ENCODE results near the gene EEF1A2. TPM values are rescaled to one million over a fixed set of nuclear protein-coding genes. Genes with fewer than 3 reads are reported as not detected.
A peak's percentile ranks its signal among the peaks of the same experiment; 100 is the strongest.

EEF1A2 gene
- total RNA-seq, result 11.2 TPM
- polyA plus RNA-seq, result 5.1 TPM

- Histone ChIP-seq H3K4me1 (ENCODE audit: insufficient read depth) (no peaks in the 10 kb centered on the region), H3K4me3 (ENCODE audit: low read depth, low read length) (peak within 1 kb of the TSS; percentile 43), H3K27ac (ENCODE audit: low read depth) (no peak within 1 kb of the TSS), H3K36me3 (ENCODE audit: insufficient read depth) (no peaks in the 10 kb centered on the region)
- 1% methylated on average over 55 of the region's 58 CpGs for WGBS
- DNase-seq (ENCODE audit: extremely low spot score), result no peak
Measured at GRCh38 chr20:63498960-63499337, at the start of gene EEF1A2. Gene EEF1A2 (minus strand): TSS chr20:63499083. CDS start chr20:63497763, 1,320 bp downstream.

DNA sequence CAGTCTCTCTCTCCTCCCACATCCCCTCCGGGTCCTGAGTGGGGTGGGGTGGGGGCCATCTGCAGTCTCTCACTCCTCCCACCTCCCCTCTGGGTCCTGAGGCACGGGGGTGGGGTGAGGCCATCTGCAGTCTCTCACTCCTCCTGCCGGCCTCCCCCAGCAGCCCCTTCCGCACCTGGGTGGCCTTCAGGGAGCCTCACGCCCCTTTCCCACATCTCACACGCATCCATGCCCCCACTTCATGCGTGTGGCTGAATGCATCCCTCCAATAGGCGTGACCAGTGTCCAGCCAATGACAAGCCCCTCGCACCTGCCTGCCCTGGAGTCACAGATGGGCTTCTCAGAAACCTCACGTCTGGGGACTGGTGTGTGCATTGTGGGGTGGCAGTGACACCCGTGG, 49.7 kb upstream of the EEF1A2 start:
- Histone ChIP-seq H3K4me3 (ENCODE audit: low read depth, low read length) (no peak overlapping the region), H3K4me1 (ENCODE audit: insufficient read depth) (no peaks in the 10 kb centered on the region), H3K36me3 (ENCODE audit: insufficient read depth) (no peaks in the 10 kb centered on the region), H3K27ac (ENCODE audit: low read depth) (no peak overlapping the region)
- DNase-seq (ENCODE audit: extremely low spot score), result no peak
- WGBS, result 30% methylated on average over 11 of the region's 11 CpGs

DNA sequence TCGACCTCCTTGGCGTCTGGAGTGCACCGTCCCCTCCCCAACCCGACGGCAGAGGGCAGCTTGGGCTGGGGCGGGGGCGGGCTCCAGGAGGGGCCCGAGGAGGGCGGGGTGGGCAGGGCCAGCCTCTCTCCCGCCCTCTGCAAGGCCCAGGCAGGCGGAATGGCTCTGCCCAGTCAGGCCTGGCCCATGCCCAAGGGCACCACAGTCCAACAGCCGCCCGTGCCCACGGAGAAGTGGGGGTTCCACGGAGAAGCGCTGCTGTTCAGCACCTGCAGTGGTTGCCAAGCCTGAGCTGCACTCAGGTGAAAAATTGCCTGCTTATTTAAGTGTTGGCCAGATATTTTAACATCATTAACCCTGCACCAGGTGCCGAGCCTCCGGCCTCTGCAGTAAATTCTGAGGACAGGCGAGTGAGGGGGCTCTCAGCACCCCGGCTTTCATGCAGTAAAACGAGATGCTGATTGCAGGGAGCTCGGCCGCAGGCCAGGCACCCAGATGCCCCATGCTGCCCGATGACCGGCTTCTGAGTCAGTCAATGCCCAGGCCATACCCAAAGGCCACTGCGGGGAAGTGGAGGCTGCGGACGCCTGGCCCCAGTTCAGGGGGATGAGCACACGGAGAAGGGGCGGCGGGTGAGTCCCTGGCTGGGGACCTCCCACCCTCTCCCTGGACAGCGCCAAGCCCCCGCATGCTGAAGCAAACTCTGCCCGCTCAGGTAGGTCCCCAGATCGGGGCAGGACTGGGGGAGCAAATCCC, 49.0 kb upstream of the EEF1A2 start, which contains the start of gene SRMS:
Gene SRMS, minus strand, starts transcription at position 25 of the 756 bp plus-strand sequence. CDS start 286 bp downstream, outside the sequence.
- WGBS, result 50% methylated on average over 35 of the region's 35 CpGs
- H3K4me3 ChIP-seq (ENCODE audit: low read depth, low read length), result no peak within 1 kb of the TSS
- H3K4me1 ChIP-seq (ENCODE audit: insufficient read depth), result no peaks in the 10 kb centered on the region

DNA sequence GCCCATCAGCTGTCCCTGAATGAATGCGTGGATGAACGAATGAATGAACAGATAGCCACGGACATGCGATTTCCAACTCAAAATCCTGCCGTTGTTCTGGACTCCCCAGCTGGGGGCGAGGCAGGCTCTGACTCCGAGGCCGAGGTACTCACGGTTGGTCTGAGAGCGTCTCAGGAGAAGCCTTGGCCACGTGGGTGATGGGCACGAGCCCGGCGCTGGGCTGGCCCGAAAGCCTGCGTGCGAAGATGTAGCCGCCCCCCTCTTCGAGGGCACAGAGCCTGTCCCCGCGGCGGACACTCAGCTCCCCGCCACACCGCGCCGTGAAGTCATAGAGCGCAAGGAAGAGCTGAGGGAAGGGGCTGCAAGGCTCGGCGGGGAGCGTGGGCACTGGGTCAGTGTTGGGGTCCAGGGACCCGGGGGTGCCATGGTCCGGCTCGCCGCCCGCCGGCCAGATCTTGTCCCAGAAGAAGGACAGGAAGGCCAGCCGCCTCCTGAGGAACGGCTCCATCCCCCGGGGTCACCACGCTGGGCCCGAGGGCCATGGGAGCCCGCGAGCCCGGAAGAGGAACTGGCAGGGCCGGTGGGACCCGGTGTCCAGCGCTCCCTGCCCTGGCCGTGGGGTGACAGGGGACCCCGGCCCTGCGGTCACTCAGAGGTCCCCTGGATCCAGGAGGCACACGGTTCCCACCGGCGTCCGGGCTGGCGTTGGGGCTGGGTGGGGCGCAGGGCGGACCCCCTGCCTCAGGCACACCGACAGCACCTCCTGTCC, 48.3 kb upstream of the EEF1A2 start:
- 59% methylated on average over 58 of the region's 58 CpGs for WGBS
- no peak for DNase-seq (ENCODE audit: extremely low spot score)
- Histone ChIP-seq H3K27ac (ENCODE audit: low read depth) (no peak overlapping the region), H3K4me1 (ENCODE audit: insufficient read depth) (no peaks in the 10 kb centered on the region), H3K4me3 (ENCODE audit: low read depth, low read length) (no peak overlapping the region), H3K36me3 (ENCODE audit: insufficient read depth) (no peaks in the 10 kb centered on the region)

More for the DNA sequence above, 49.0 kb upstream of the EEF1A2 start, which contains the start of gene SRMS:
- Histone ChIP-seq H3K36me3 (ENCODE audit: insufficient read depth) (no peaks in the 10 kb centered on the region), H3K27ac (ENCODE audit: low read depth) (no peak within 1 kb of the TSS)
- no peak for DNase-seq (ENCODE audit: extremely low spot score)

DNA sequence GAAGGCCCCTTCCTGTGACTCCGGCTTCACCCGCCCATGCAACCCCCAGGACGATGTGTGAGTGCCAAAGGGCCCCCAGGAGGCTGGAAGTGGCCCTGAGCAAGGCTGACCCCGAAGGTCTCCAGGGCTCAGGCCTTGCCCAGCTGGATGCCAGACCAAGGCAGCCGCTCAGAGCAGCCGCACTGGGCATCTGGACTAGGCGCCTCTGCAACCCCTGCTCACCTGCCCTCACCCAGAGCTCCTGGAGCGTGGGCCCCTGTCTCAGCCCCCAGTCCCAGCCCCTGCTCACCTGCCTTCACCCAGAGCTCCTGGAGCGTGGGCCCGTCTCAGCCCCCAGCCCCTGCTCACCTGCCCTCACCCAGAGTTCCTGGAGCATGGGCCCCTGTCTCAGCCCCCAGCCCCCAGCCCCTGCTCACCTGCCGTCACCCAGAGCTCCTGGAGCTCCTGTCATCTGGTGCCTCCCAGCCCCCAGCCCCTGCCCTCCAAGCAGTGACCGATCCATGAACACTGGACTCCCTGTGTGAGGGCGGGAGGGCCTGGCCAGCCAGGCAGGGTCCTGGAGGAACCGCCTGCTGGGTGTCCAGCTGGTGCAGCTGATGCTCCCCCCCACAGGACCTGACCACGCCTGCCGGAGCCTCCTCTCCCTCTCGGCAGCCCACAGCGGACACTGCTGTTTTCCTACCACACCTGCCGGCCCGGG, 47.5 kb upstream of the EEF1A2 start:
- 71% methylated on average over 20 of the region's 20 CpGs for WGBS
- no peaks in the 10 kb centered on the region for H3K4me1 ChIP-seq (ENCODE audit: insufficient read depth)
- no peaks in the 10 kb centered on the region for H3K36me3 ChIP-seq (ENCODE audit: insufficient read depth)
- DNase-seq (ENCODE audit: extremely low spot score), result no peak
- no peak overlapping the region for H3K4me3 ChIP-seq (ENCODE audit: low read depth, low read length)
- H3K27ac ChIP-seq (ENCODE audit: low read depth), result no peak overlapping the region

- no peak overlapping the region for H3K4me3 ChIP-seq (ENCODE audit: low read depth, low read length)
- 52% methylated on average over 6 of the region's 6 CpGs for WGBS
- H3K27ac ChIP-seq (ENCODE audit: low read depth), result no peak overlapping the region
- no peak for DNase-seq (ENCODE audit: extremely low spot score)
- no peaks in the 10 kb centered on the region for H3K4me1 ChIP-seq (ENCODE audit: insufficient read depth)
- H3K36me3 ChIP-seq (ENCODE audit: insufficient read depth), result no peaks in the 10 kb centered on the region
Measured at GRCh38 chr20:63545814-63546213, 46.9 kb upstream of the EEF1A2 start.

DNA sequence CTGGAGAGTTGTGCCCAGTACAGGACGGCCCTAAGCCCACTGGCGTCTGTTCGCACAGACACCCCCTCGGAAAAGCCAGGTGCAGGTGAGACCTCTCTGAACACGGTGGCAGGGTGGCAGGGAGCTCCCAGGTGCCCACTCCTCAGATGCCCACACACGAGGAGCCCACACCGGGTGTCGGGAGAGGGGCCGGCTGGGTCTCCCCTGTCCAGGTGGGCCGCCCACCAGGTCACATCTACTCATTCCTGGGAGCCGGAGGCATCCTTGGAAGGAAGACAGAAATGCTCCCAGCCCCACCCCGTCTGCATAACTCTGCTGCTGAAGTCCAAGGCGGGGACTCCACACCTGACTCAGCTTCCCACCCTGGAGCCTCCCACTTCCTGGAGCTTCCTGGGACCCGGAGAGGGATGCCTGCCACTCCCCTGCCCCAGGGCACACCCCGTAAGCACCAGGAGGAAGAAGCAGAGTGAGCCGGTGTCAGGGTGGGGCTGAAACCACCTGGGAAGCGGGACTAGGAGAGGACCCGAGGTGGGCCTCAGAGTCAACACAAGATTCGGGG, 46.2 kb upstream of the EEF1A2 start:
- 65% methylated on average over 19 of the region's 19 CpGs for WGBS
- Histone ChIP-seq H3K4me1 (ENCODE audit: insufficient read depth) (no peaks in the 10 kb centered on the region), H3K4me3 (ENCODE audit: low read depth, low read length) (no peak overlapping the region), H3K27ac (ENCODE audit: low read depth) (no peak overlapping the region), H3K36me3 (ENCODE audit: insufficient read depth) (no peaks in the 10 kb centered on the region)
- no peak for DNase-seq (ENCODE audit: extremely low spot score)

DNA sequence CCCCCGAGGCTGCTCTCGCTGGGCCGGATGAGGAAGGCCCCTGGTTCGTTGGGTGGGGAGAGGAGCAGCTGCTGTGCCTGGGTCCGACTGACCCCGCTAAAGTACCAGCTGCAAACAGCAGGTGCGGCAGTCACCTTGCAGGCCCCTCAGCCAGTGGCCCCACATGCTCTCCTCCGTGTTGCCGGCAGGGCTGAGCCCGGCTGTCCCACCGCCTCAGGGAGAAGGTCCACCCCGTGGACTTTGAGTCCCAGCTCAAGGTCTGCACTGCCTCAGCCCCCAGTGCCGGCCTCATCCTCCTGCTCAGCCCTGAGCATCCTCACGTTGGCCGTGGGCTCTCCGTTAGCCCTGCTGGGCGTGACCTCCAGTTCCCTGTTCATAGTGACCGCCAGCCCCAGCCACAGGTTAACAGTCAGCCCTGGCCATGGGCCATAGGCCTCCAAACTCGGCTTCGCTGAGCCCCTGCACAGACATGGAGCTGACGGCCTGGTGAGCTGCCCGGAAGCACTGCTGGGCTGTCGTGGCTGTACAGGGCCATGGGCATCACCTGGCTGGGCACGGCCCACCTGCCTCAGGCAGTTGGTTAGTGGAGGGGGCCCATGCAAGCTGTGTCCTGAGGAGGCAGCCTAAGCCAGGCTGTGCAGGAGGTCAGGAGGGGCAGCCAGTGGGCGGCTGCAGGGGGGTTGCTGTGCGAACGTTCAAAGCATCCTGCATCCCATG, 45.5 kb upstream of the EEF1A2 start:
- Histone ChIP-seq H3K4me1 (ENCODE audit: insufficient read depth) (no peaks in the 10 kb centered on the region), H3K36me3 (ENCODE audit: insufficient read depth) (no peaks in the 10 kb centered on the region), H3K4me3 (ENCODE audit: low read depth, low read length) (no peak overlapping the region), H3K27ac (ENCODE audit: low read depth) (no peak overlapping the region)
- 70% methylated on average over 27 of the region's 27 CpGs for WGBS
- no peak for DNase-seq (ENCODE audit: extremely low spot score)

- DNase-seq (ENCODE audit: extremely low spot score), result no peak
- no peak overlapping the region for H3K4me3 ChIP-seq (ENCODE audit: low read depth, low read length)
- WGBS, result 89% methylated on average over 6 of the region's 6 CpGs
- H3K27ac ChIP-seq (ENCODE audit: low read depth), result no peak overlapping the region
- no peaks in the 10 kb centered on the region for H3K36me3 ChIP-seq (ENCODE audit: insufficient read depth)
- H3K4me1 ChIP-seq (ENCODE audit: insufficient read depth), result no peaks in the 10 kb centered on the region
Measured at GRCh38 chr20:63543733-63544132, 44.9 kb upstream of the EEF1A2 start.

DNA sequence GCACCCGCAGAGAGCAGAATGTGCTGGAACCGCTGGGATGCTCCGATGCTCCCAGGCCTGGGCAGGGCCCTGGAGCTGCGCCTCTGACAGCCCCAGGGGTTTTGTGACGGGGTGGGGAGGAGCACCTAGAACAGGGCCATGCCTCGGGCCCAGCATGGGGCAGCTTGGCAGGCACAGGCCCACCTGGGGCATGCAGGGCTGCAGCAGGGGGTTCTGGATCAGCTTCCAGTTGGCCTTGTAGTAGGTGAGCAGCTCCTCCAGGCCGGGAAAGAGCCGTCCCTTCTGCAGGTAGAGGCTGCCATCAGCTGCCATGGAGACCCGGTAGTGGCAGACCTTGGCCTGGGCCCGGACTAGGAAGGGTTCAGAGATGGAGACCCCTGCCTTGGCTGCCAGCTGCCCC, 44.2 kb upstream of the EEF1A2 start:
- H3K36me3 ChIP-seq (ENCODE audit: insufficient read depth), result no peaks in the 10 kb centered on the region
- no peak overlapping the region for H3K4me3 ChIP-seq (ENCODE audit: low read depth, low read length)
- H3K4me1 ChIP-seq (ENCODE audit: insufficient read depth), result no peaks in the 10 kb centered on the region
- DNase-seq (ENCODE audit: extremely low spot score), result no peak
- WGBS, result 85% methylated on average over 10 of the region's 10 CpGs
- H3K27ac ChIP-seq (ENCODE audit: low read depth), result no peak overlapping the region

DNA sequence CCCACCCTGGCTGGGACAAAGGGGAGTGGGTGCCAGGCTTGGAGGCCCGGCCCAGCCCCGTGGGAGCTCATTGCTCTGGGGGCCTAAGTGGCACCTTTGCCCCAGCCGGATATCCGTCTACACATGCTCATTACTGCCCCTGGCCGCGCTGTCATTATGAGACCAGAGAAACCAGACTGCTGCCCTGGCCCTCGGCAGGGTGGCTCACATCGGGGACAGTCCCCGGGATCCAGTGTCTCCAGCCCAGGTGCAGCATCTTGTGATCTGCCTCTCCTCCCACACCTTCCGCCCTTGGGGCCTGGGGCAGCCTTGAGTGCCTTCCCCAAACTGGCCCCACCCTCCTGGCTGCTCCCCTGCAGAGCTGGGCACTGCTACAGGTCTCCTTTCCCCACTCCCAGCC, 43.8 kb upstream of the EEF1A2 start:
- Histone ChIP-seq H3K4me3 (ENCODE audit: low read depth, low read length) (no peak overlapping the region), H3K4me1 (ENCODE audit: insufficient read depth) (no peaks in the 10 kb centered on the region), H3K36me3 (ENCODE audit: insufficient read depth) (no peaks in the 10 kb centered on the region), H3K27ac (ENCODE audit: low read depth) (no peak overlapping the region)
- no peak for DNase-seq (ENCODE audit: extremely low spot score)
- WGBS, result 79% methylated on average over 10 of the region's 10 CpGs

- 82% methylated on average over 36 of the region's 36 CpGs for WGBS
- H3K27ac ChIP-seq (ENCODE audit: low read depth), result no peak overlapping the region
- no peaks in the 10 kb centered on the region for H3K4me1 ChIP-seq (ENCODE audit: insufficient read depth)
Measured at GRCh38 chr20:63542031-63542559, 43.2 kb upstream of the EEF1A2 start.

GRCh38 chr20:63541371-63541770, 42.5 kb upstream of the EEF1A2 start:
- Histone ChIP-seq H3K4me1 (ENCODE audit: insufficient read depth) (no peaks in the 10 kb centered on the region), H3K36me3 (ENCODE audit: insufficient read depth) (no peaks in the 10 kb centered on the region), H3K27ac (ENCODE audit: low read depth) (no peak overlapping the region), H3K4me3 (ENCODE audit: low read depth, low read length) (no peak overlapping the region)
- 92% methylated on average over 28 of the region's 28 CpGs for WGBS
- no peak for DNase-seq (ENCODE audit: extremely low spot score)

More at GRCh38 chr20:63542031-63542559, 43.2 kb upstream of the EEF1A2 start:
- Histone ChIP-seq H3K4me3 (ENCODE audit: low read depth, low read length) (no peak overlapping the region), H3K36me3 (ENCODE audit: insufficient read depth) (no peaks in the 10 kb centered on the region)
- DNase-seq (ENCODE audit: extremely low spot score), result no peak

Data from urinary bladder (tissue), 4 donors.